H1 (cell line): ENCODE results near the gene EGF.

Source experiments
- ASH2L ChIP-seq: fragments of 200-600, 300-600 bp; sonication (generic); IDR thresholded peaks from one replicate; pipeline ENCODE4 v1.7.1; 2017; ENCODE audit warnings: low read length
- CBX5 ChIP-seq: fragments of 300-800, 300-1000 bp; sonication (generic); IDR thresholded peaks from 2 replicates; pipeline ENCODE4 v1.7.1; 2016; ENCODE audit warnings: antibody characterized with exemption, low read length, low read depth
- CTCF ChIP-seq, 3 experiments: IDR thresholded peaks; 1 replicate in 2 of 3; 2 replicates in 1 of 3; pipeline versions ENCODE4 v1.5.1 to v1.6.1; 2011; ENCODE audit warnings: low read length in 3 of 3, mild to moderate bottlenecking in 3 of 3, inconsistent platforms in 2 of 3, low read depth in 1 of 3, moderate library complexity in 1 of 3; ENCODE audit not compliant: insufficient read depth in 1 of 3; ENCODE audit errors: control extremely low read depth in 1 of 3
- EP300 ChIP-seq, 2 experiments: IDR thresholded peaks; 1 replicate in 1 of 2; 2 replicates in 1 of 2; pipeline ENCODE4 v1.6.1; 2011 to 2012; ENCODE audit warnings: low read depth in 2 of 2, low read length in 2 of 2, mild to moderate bottlenecking in 2 of 2, borderline replicate concordance in 1 of 2, inconsistent platforms in 1 of 2, moderate library complexity in 1 of 2
- MAX ChIP-seq: IDR thresholded peaks from 2 replicates; pipeline ENCODE4 v1.6.1; 2012; ENCODE audit warnings: inconsistent platforms
- POLR2AphosphoS5 ChIP-seq: IDR thresholded peaks from 2 replicates; pipeline ENCODE4 v1.6.1; 2011; ENCODE audit warnings: low read depth, low read length
- YY1 ChIP-seq: IDR thresholded peaks from 2 replicates; pipeline ENCODE4 v1.6.1; 2011; ENCODE audit warnings: low read depth, mild to moderate bottlenecking, low read length

GRCh38 chr4:109912706-109913595 lies at the start of gene EGF:
- TF ChIP-seq CTCF (IDR thresholded peaks at IDR 0.05; ENCODE audit: control extremely low read depth in 1 of 3, insufficient read depth in 1 of 3, low read depth in 1 of 3, low read length in 3 of 3): no peak
- TF ChIP-seq CBX5: no peak
- TF ChIP-seq EP300 (IDR thresholded peaks at IDR 0.05; ENCODE audit: borderline replicate concordance in 1 of 2, low read depth in 2 of 2, low read length in 2 of 2): no peak
- TF ChIP-seq ASH2L: peak; percentile 32
- TF ChIP-seq YY1: no peak
- TF ChIP-seq MAX: no peak
- TF ChIP-seq POLR2AphosphoS5: no peak
